Bronchial epithelial cell (primary cell): ENCODE results near the gene CNIH1. TPM values are rescaled to one million over a fixed set of nuclear protein-coding genes. Genes with fewer than 3 reads are reported as not detected.
"Not testable (repeated sequence)": the region's sequence is repeated elsewhere in the genome, so short reads cannot be mapped to it uniquely, and the experiment has no call there.

ENCODE experiments used
- DNase-seq: peaks from one replicate; pipeline ENCODE4 v3.0.0-alpha.2; 2010; ENCODE audit warnings: low read depth
- FAIRE-seq: peaks from 2 replicates; lab custom pipeline; 2011; peaks lifted over from hg19 to GRCh38; lab: Jason Lieb, UNC
- H3K27me3 ChIP-seq: 2 replicates; pipeline ENCODE4 v1.5.1; 2011; ENCODE audit warnings: low read length; ENCODE audit not compliant: control insufficient read depth, insufficient read depth
- H3K36me3 ChIP-seq: 2 replicates; pipeline ENCODE4 v1.5.1; 2011; ENCODE audit warnings: low read length; ENCODE audit not compliant: control insufficient read depth, insufficient read depth
- H3K4me3 ChIP-seq: 2 replicates; pipeline ENCODE4 v1.5.1; 2011; ENCODE audit warnings: mild to moderate bottlenecking, low read depth, low read length, control low read depth
- total RNA-seq: library from RNA; depleted of rRNA; stranded (reverse); fragments of >200 nt; gene quantifications from 2 replicates; pipeline ENCODE4 v1.2.1, GENCODE V29; 2014
- TF ChIP-seq, protein P1 (sequence below): IDR thresholded peaks from 2 replicates; pipeline ENCODE4 v1.5.1; 2011; ENCODE audit warnings: mild to moderate bottlenecking, moderate library complexity, low read length, control low read depth, inconsistent platforms; ENCODE audit not compliant: insufficient read depth, severe bottlenecking

The CNIH1 gene
- total RNA-seq, 1 donor from 2014 or later: 125 TPM

DNA sequence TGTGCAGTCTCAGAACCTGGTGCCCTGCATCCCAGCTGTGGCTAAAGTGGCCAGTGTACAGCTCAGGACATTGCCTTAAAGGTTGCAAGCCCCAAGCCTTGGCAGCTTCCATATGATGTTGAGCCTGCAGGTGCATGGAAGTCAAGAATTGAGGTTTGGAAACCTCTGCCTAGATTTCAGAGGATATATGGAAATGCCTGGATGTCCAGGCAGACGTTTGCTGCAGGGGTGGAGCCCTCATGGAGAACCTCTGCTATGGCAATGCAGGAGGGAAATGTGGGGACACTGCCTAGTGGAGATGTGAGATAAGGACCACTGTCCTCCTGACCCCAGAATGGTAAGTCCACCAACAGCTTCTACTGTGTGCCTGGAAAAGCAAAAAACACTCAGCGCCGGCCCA is 17.9 kb upstream of the CNIH1 start:
- DNase-seq (no peak), FAIRE-seq (no peak)
- Histone ChIP-seq H3K36me3 (no peaks in the 10 kb centered on the region), H3K4me3 (no peak overlapping the region), H3K27me3 (no peaks in the 10 kb centered on the region)
- TF ChIP-seq, protein P1, sequence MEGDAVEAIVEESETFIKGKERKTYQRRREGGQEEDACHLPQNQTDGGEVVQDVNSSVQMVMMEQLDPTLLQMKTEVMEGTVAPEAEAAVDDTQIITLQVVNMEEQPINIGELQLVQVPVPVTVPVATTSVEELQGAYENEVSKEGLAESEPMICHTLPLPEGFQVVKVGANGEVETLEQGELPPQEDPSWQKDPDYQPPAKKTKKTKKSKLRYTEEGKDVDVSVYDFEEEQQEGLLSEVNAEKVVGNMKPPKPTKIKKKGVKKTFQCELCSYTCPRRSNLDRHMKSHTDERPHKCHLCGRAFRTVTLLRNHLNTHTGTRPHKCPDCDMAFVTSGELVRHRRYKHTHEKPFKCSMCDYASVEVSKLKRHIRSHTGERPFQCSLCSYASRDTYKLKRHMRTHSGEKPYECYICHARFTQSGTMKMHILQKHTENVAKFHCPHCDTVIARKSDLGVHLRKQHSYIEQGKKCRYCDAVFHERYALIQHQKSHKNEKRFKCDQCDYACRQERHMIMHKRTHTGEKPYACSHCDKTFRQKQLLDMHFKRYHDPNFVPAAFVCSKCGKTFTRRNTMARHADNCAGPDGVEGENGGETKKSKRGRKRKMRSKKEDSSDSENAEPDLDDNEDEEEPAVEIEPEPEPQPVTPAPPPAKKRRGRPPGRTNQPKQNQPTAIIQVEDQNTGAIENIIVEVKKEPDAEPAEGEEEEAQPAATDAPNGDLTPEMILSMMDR: no peak

DNA sequence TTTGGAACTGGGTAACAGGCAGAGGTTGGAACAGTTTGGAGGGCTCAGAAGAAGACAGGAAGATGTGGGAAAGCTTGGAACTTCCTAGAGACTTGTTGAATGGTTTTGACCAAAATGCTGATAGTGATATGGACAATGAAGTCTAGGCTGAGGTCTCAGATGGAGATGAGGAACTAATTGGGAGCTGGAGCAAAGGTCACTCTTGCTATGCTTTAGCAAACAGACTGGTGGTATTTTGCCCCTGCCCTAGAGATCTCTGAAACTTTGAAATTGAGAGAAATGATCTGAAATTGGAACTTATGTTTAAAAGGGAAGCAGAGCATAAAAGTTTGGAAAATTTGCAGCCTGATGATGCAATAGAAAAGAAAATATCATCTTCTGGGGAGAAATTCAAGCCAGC is 17.4 kb upstream of the CNIH1 start:
- H3K36me3 ChIP-seq, H3K4me3 ChIP-seq, H3K27me3 ChIP-seq, DNase-seq, FAIRE-seq: not testable (repeated sequence)

DNA sequence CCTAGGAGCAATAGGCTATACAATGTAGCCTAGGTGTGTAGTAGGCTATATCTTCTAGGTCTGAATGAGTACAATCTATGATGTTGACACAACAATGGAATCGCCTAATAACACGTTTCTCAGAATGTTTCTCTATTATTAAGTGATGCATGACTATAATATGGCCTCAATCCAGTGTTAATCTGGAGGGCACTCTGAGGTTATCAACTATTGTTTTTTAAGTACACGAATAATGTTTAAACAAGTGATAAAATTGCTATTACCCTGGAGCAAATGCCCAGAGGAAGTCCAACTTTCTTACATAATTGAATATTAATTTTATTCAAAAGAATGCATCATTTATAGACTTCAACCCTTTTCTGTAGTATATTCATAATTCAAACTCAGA is 16.4 kb upstream of the CNIH1 start:
- TF ChIP-seq, protein P1: no peak
- Histone ChIP-seq H3K4me3 (no peak overlapping the region), H3K36me3 (no peaks in the 10 kb centered on the region), H3K27me3 (no peaks in the 10 kb centered on the region)
- no peak for FAIRE-seq
- DNase-seq: no peak

DNA sequence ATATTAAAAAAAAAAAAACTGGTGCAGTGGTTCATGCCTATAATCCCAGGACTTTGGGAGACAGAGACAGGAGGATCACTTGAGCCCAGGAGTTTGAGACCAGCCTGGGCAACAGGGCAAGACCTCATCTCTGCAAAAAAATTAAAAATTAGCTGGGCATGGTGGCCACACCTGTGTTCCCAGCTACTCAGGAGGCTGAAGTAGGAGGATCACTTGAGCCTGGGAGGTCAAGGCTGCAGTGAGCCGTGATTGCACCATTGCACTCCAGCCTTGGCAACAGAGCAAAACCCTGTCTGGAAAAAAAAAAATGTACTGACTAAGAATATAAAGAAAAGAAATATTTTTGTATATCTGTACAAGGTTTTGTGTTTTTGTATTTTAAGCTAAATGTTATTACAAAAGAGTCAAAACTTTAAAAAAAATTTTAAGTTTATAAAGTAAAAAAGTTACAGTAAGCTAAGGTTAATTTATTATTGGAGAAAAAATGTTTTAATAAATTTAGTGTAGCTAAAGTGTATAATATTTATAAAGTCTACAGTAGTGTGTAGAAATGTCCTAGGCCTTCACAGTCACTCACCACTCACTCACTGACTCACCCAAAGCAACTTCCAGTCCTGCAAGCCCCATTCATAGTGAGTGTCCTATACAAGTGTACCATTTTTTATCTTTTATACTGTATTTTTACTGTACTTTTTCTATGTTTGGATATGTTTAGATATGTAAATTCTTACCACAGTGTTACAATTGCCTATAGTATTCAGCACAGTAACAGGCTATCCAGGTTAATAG is 15.8 kb upstream of the CNIH1 start:
- DNase-seq: peak; percentile 58
- not testable (repeated sequence) for FAIRE-seq, H3K4me3 ChIP-seq

DNA sequence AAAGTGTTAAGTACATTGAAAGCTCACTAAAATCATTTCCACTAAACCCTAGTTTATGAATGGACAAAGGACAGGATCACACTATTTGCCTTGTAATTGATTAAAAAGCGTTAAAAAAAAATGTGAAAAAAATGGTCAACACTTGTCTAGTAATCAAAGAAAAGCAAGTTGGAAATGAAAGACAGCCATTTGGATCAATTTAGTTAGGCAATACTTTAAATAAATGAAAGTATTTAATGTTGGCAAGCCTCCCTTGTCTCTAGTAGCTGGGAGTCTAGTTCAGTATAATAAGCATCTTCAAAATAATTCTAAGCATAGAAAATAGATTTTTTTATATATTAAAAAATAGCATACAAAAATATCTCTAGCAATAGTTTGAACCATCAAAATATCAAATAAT is 14.2 kb upstream of the CNIH1 start:
- FAIRE-seq (no peak), DNase-seq (no peak)
- Histone ChIP-seq H3K36me3 (no peaks in the 10 kb centered on the region), H3K27me3 (no peaks in the 10 kb centered on the region), H3K4me3 (no peak overlapping the region)
- TF ChIP-seq, protein P1: no peak

More for the DNA sequence above, 15.8 kb upstream of the CNIH1 start:
- not testable (repeated sequence) for H3K27me3 ChIP-seq, H3K36me3 ChIP-seq

DNA sequence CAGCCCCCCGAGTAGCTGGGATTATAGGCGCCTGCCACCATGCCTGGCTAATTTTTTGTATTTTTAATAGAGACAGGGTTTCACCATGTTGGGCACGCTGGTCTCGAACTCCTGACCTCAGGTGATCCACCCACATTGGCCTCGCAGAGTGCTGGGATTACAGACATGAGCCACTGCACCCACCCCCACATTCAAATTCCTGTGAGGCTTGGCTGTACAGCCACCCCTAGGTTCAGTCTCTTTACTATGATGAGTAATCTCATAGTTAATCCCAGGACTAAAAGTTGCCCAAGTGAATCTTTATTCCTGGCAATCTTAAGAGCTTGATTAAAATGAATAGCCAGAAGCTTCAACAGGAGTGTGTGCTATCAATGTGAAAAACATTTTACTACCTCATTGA is 12.8 kb upstream of the CNIH1 start:
- H3K4me3 ChIP-seq, FAIRE-seq, H3K27me3 ChIP-seq, H3K36me3 ChIP-seq: not testable (repeated sequence)
- peak; percentile 81 for DNase-seq

DNA sequence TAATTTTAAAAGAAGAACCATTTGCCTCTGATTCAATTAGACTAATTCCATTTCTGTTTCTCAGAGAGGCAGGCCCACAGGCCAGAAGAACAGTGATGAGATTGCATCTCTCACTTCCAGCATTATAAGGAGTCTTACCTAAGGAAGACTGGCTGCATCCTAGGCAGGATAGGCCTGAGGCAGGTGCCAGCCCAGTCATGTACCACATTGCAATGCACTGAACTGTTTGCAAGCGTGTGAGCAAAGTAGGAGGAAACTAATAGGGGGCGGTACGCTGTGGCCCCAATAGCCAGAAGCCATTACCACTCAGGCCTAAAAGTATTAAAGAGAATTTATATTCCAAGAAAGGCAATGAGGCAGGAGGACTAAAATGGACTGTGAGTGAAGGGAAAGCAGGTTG is 12.1 kb upstream of the CNIH1 start:
- no peak for FAIRE-seq
- DNase-seq: peak; percentile 49
- H3K27me3 ChIP-seq: no peaks in the 10 kb centered on the region
- no peaks in the 10 kb centered on the region for H3K36me3 ChIP-seq
- TF ChIP-seq, protein P1: no peak
- H3K4me3 ChIP-seq: no peak overlapping the region
